HG02885 (cell line): ENCODE data around the gene TAF4B.
A peak's percentile ranks its signal among the peaks of the same experiment; 100 is the strongest.
"Not testable (repeated sequence)": the region's sequence is repeated elsewhere in the genome, so short reads cannot be mapped to it uniquely, and the experiment has no call there.

Source experiments
- ATAC-seq: cut with Tn5 transposase; IDR thresholded peaks from one replicate; pipeline ENCODE4 v1.9.1; 2021; ENCODE audit warnings: mild to moderate bottlenecking; ENCODE audit not compliant: unreplicated experiment, poor library complexity

Gene TAF4B

GRCh38 chr18:26233208-26233607, 7.0 kb downstream of the TAF4B start:
- ATAC-seq = no peak

GRCh38 chr18:26237363-26237762, 11.1 kb downstream of the TAF4B start:
- not testable (repeated sequence) for ATAC-seq

GRCh38 chr18:26238718-26239117, 12.5 kb downstream of the TAF4B start:
- not testable (repeated sequence) for ATAC-seq

- not testable (repeated sequence) for ATAC-seq
These were observed 16.1 kb downstream of the TAF4B start for GRCh38 chr18:26242392-26242791.

- ATAC-seq = not testable (repeated sequence)
These were observed 19.2 kb downstream of the TAF4B start for GRCh38 chr18:26245434-26245833.

- no peak for ATAC-seq
These were observed 26.2 kb downstream of the TAF4B start for GRCh38 chr18:26252411-26252810.

GRCh38 chr18:26254808-26255207, 28.6 kb downstream of the TAF4B start:
- peak; percentile 62 for ATAC-seq

GRCh38 chr18:26255695-26256622, 29.7 kb downstream of the TAF4B start:
- ATAC-seq = no peak

GRCh38 chr18:26258711-26259110, 32.5 kb downstream of the TAF4B start:
- ATAC-seq = no peak

- ATAC-seq = not testable (repeated sequence)
These were observed 33.2 kb downstream of the TAF4B start for GRCh38 chr18:26259416-26259815.

- no peak for ATAC-seq
These were observed 35.9 kb downstream of the TAF4B start for GRCh38 chr18:26262156-26262555.

- ATAC-seq = no peak
These were observed 41.2 kb downstream of the TAF4B start for GRCh38 chr18:26267357-26267930.

GRCh38 chr18:26268454-26268853, 42.2 kb downstream of the TAF4B start:
- ATAC-seq = no peak

GRCh38 chr18:26271917-26272549, 45.8 kb downstream of the TAF4B start:
- ATAC-seq = no peak

GRCh38 chr18:26277374-26277773, 51.1 kb downstream of the TAF4B start:
- no peak for ATAC-seq

- ATAC-seq = no peak
These were observed 53.2 kb downstream of the TAF4B start for GRCh38 chr18:26279428-26279827.

GRCh38 chr18:26286008-26286407, 59.8 kb downstream of the TAF4B start:
- ATAC-seq = no peak

- no peak for ATAC-seq
These were observed 61.4 kb downstream of the TAF4B start for GRCh38 chr18:26287644-26288043.

GRCh38 chr18:26290385-26290784, 64.1 kb downstream of the TAF4B start:
- no peak for ATAC-seq

GRCh38 chr18:26293982-26294381, 67.7 kb downstream of the TAF4B start:
- ATAC-seq = no peak

GRCh38 chr18:26298107-26298506, 71.9 kb downstream of the TAF4B start:
- ATAC-seq = no peak
